H1 (cell line): Measurements from ENCODE around the gene UBE4A. TPM values are rescaled to one million over a fixed set of nuclear protein-coding genes. Genes with fewer than 3 reads are reported as not detected.

Experiments used
- CTCF ChIA-PET: fragments of 300-600 bp; sonication (Branson Sonifier 250); formaldehyde crosslinking; loops from one replicate; lab custom pipeline; 2021; ENCODE audit not compliant: partially characterized antibody; lab: Charles Lee
- POLR2A ChIA-PET: fragments of 300-600 bp; sonication (Branson Sonifier 250); formaldehyde crosslinking; loops from one replicate; lab custom pipeline; 2021; ENCODE audit warnings: inconsistent platforms; ENCODE audit not compliant: partially characterized antibody; lab: Charles Lee
- DNase-seq, 2 experiments: peaks; one replicate each; pipeline versions ENCODE4 v3.0.0 to v3.0.0-alpha.2; 2010 to 2022; ENCODE audit warnings: low spot score in 2 of 2, low read depth in 1 of 2, mixed read lengths in 1 of 2
- FAIRE-seq: peaks from 2 replicates; lab custom pipeline; 2011; peaks lifted over from hg19 to GRCh38; lab: Jason Lieb, UNC
- H2AFZ ChIP-seq: 2 replicates; pipeline ENCODE4 v1.8.1; 2012; ENCODE audit warnings: low read length, inconsistent platforms
- H2AK5ac ChIP-seq: 2 replicates; pipeline ENCODE4 v1.6.1; 2013; ENCODE audit warnings: low read depth, low read length
- H2BK120ac ChIP-seq: replicated peaks from 2 replicates; pipeline ENCODE3; 2013; ENCODE audit warnings: low read depth, low read length, inconsistent platforms
- H2BK12ac ChIP-seq: 2 replicates; pipeline ENCODE4 v1.6.1; 2013; ENCODE audit warnings: low read depth, low read length
- H2BK15ac ChIP-seq: 2 replicates; pipeline ENCODE4 v1.6.1; 2013; ENCODE audit warnings: low read length
- H2BK20ac ChIP-seq: 2 replicates; pipeline ENCODE4 v1.6.1; 2013; ENCODE audit warnings: low read length
- H2BK5ac ChIP-seq: 2 replicates; pipeline ENCODE4 v1.6.1; 2013; ENCODE audit warnings: low read depth, low read length
- H3K14ac ChIP-seq: 2 replicates; pipeline ENCODE4 v1.6.1; 2013; ENCODE audit warnings: inconsistent platforms; ENCODE audit not compliant: insufficient read length
- H3K18ac ChIP-seq: 2 replicates; pipeline ENCODE4 v1.6.1; 2013; ENCODE audit warnings: low read length; ENCODE audit errors: extremely low read depth
- H3K23ac ChIP-seq: 2 replicates; pipeline ENCODE4 v1.6.1; 2013; ENCODE audit warnings: inconsistent platforms; ENCODE audit not compliant: insufficient read length
- H3K23me2 ChIP-seq: 2 replicates; pipeline ENCODE4 v1.6.1; 2013; ENCODE audit warnings: low read depth, low read length
- H3K27ac ChIP-seq: 2 replicates; pipeline ENCODE4 v1.6.1; 2011; ENCODE audit warnings: low read depth, low read length, inconsistent platforms
- H3K27me3 ChIP-seq, 4 experiments: replicated peaks in 1 of 4; 1 replicate in 1 of 4; 2 replicates in 3 of 4; pipeline versions ENCODE4 v1.6.1 to v1.8.1; 2011 to 2013; ENCODE audit warnings: low read length in 3 of 4, mild to moderate bottlenecking in 3 of 4, inconsistent platforms in 2 of 4, mixed read lengths in 2 of 4, moderate library complexity in 1 of 4; ENCODE audit not compliant: control insufficient read depth in 3 of 4, insufficient read depth in 3 of 4; ENCODE audit errors: extremely low read depth in 1 of 4
- H3K36me3 ChIP-seq, 4 experiments: 2 replicates each; pipeline versions ENCODE4 v1.6.1 to v1.8.1; 2011 to 2013; ENCODE audit warnings: mild to moderate bottlenecking in 4 of 4, low read length in 3 of 4, moderate library complexity in 2 of 4, control low read depth in 1 of 4, inconsistent platforms in 1 of 4; ENCODE audit not compliant: insufficient read depth in 4 of 4, control insufficient read depth in 2 of 4
- H3K4ac ChIP-seq: replicated peaks from 2 replicates; pipeline ENCODE3; 2013; ENCODE audit warnings: low read length, low read depth, mixed read lengths, inconsistent platforms; ENCODE audit not compliant: insufficient read length
- H3K4me1 ChIP-seq, 4 experiments: replicated peaks in 1 of 4; 1 replicate in 1 of 4; 2 replicates in 3 of 4; pipeline versions ENCODE4 v1.6.1 to v1.8.1; 2011 to 2013; ENCODE audit warnings: low read length in 3 of 4, inconsistent platforms in 2 of 4, mixed read lengths in 1 of 4; ENCODE audit not compliant: insufficient read depth in 4 of 4, control insufficient read depth in 3 of 4
- H3K4me2 ChIP-seq, 2 experiments: 2 replicates each; pipeline versions ENCODE4 v1.6.1 to v1.8.1; 2011 to 2013; ENCODE audit warnings: low read depth in 2 of 2, low read length in 2 of 2, control low read depth in 1 of 2, inconsistent platforms in 1 of 2, mild to moderate bottlenecking in 1 of 2; ENCODE audit not compliant: insufficient read depth in 1 of 2
- H3K4me3 ChIP-seq, 4 experiments: fragments of 200-600, 300-600 bp in 1 of 4; sonication (generic), shearing (Covaris generic), sonication (Bioruptor Twin) in 1 of 4; 2 replicates each; pipeline versions ENCODE4 v1.5.1 to v1.8.1; 2011 to 2016; ENCODE audit warnings: low read length in 4 of 4, low read depth in 3 of 4, control low read depth in 2 of 4, inconsistent platforms in 2 of 4, mild to moderate bottlenecking in 2 of 4, mixed read lengths in 1 of 4, moderate library complexity in 1 of 4; ENCODE audit not compliant: insufficient read depth in 2 of 4; ENCODE audit errors: extremely low read depth in 1 of 4
- H3K56ac ChIP-seq: replicated peaks from 2 replicates; pipeline ENCODE3; 2013; ENCODE audit warnings: low read depth, mild to moderate bottlenecking, mixed read lengths, low read length, inconsistent platforms; ENCODE audit not compliant: insufficient read length
- H3K79me1 ChIP-seq: 2 replicates; pipeline ENCODE4 v1.6.1; 2013; ENCODE audit warnings: low read depth, low read length, control low read depth
- H3K79me2 ChIP-seq, 2 experiments: 2 replicates each; pipeline versions ENCODE4 v1.6.1 to v1.8.1; 2012 to 2013; ENCODE audit warnings: low read length in 2 of 2, mild to moderate bottlenecking in 2 of 2, inconsistent platforms in 1 of 2; ENCODE audit not compliant: insufficient read depth in 2 of 2, control insufficient read depth in 1 of 2
- H3K9ac ChIP-seq, 4 experiments: replicated peaks in 1 of 4; 1 replicate in 1 of 4; 2 replicates in 3 of 4; pipeline versions ENCODE4 v1.6.1 to v1.8.1; 2011 to 2013; ENCODE audit warnings: low read depth in 3 of 4, low read length in 3 of 4, control low read depth in 2 of 4, mild to moderate bottlenecking in 2 of 4, moderate library complexity in 2 of 4, inconsistent platforms in 1 of 4; ENCODE audit errors: extremely low read depth in 1 of 4
- H3K9me3 ChIP-seq, 2 experiments: 2 replicates each; pipeline versions ENCODE4 v1.6.1 to v1.8.1; 2012 to 2013; ENCODE audit warnings: mild to moderate bottlenecking in 2 of 2, moderate library complexity in 2 of 2, control low read depth in 1 of 2, inconsistent platforms in 1 of 2, low read depth in 1 of 2, low read length in 1 of 2, mixed read lengths in 1 of 2; ENCODE audit not compliant: insufficient read depth in 2 of 2
- H4K20me1 ChIP-seq, 2 experiments: replicated peaks in 1 of 2; 2 replicates each; pipeline versions ENCODE3 to v1.8.1; 2011 to 2013; ENCODE audit warnings: inconsistent platforms in 2 of 2, low read length in 2 of 2, mild to moderate bottlenecking in 1 of 2; ENCODE audit not compliant: insufficient read depth in 2 of 2, control insufficient read depth in 1 of 2
- H4K5ac ChIP-seq: 2 replicates; pipeline ENCODE4 v1.6.1; 2013; ENCODE audit warnings: low read length, low read depth, mixed read lengths, inconsistent platforms; ENCODE audit not compliant: insufficient read length
- H4K8ac ChIP-seq: 2 replicates; pipeline ENCODE4 v1.8.0; 2013; ENCODE audit warnings: mild to moderate bottlenecking, moderate library complexity, low read length, inconsistent platforms; ENCODE audit not compliant: insufficient read depth; ENCODE audit errors: extremely low read depth
- H4K91ac ChIP-seq: replicated peaks from 2 replicates; pipeline ENCODE3; 2013; ENCODE audit warnings: low read length, mixed read lengths, inconsistent platforms; ENCODE audit not compliant: insufficient read length
- ASH2L ChIP-seq: fragments of 200-600, 300-600 bp; sonication (generic); IDR thresholded peaks from one replicate; pipeline ENCODE4 v1.7.1; 2017; ENCODE audit warnings: low read length
- CHD2 ChIP-seq: IDR thresholded peaks from 2 replicates; pipeline ENCODE4 v1.6.1; 2012; ENCODE audit warnings: low read length, improper control_type of control experiment
- GABPA ChIP-seq: IDR thresholded peaks from 2 replicates; pipeline ENCODE4 v1.6.1; 2011; ENCODE audit warnings: mild to moderate bottlenecking, low read length, moderate library complexity, borderline replicate concordance; ENCODE audit not compliant: insufficient read depth
- HDAC2 ChIP-seq, 2 experiments: fragments of 300-600 bp in 1 of 2; sonication (generic) in 1 of 2; IDR thresholded peaks; 2 replicates each; pipeline ENCODE4 v1.6.1; 2011 to 2012; ENCODE audit warnings: low read depth in 2 of 2, low read length in 2 of 2, mild to moderate bottlenecking in 2 of 2, moderate library complexity in 2 of 2, borderline replicate concordance in 1 of 2, inconsistent platforms in 1 of 2
- KDM4A ChIP-seq: IDR thresholded peaks from one replicate; pipeline ENCODE4 v1.7.1; 2012; ENCODE audit warnings: low read depth, mild to moderate bottlenecking, moderate library complexity, low read length, inconsistent platforms; ENCODE audit not compliant: severe bottlenecking
- MAFK ChIP-seq: IDR thresholded peaks from 2 replicates; pipeline ENCODE4 v1.6.1; 2012; ENCODE audit warnings: low read depth, mild to moderate bottlenecking, improper control_type of control experiment, low read length
- PHF8 ChIP-seq: fragments of 200-600 bp; sonication (generic); conservative IDR thresholded peaks from 2 replicates; pipeline ENCODE4 v1.7.1; 2012; ENCODE audit warnings: low read depth, mild to moderate bottlenecking, inconsistent platforms, low read length, moderate library complexity
- SIN3A ChIP-seq, 2 experiments: IDR thresholded peaks in 1 of 2; conservative IDR thresholded peaks in 1 of 2; 2 replicates each; pipeline ENCODE4 v1.6.1; 2011 to 2012; ENCODE audit warnings: low read length in 2 of 2, improper control_type of control experiment in 1 of 2, low read depth in 1 of 2, mild to moderate bottlenecking in 1 of 2
- SIRT6 ChIP-seq: IDR thresholded peaks from one replicate; pipeline ENCODE4 v1.7.1; 2012; ENCODE audit warnings: low read length, inconsistent platforms
- ZNF274 ChIP-seq: IDR thresholded peaks from 2 replicates; pipeline ENCODE4 v1.7.0; 2012; ENCODE audit warnings: low read length, borderline replicate concordance; ENCODE audit errors: extremely low read depth
- WGBS, 2 experiments: shearing (Covaris generic) in 1 of 2; methylation state at CpG; one replicate each; pipeline versions ENCODE4 v1.1.6 to v1.1.7; 2013 to 2015; ENCODE audit warnings: low lambda C conversion rate in 2 of 2, mixed read lengths in 2 of 2, inconsistent platforms in 1 of 2, low coverage in 1 of 2, missing lambda C conversion rate in 1 of 2; ENCODE audit not compliant: insufficient replicate concordance in 2 of 2, insufficient coverage in 1 of 2, insufficient read length in 1 of 2; ENCODE audit errors: extremely low coverage in 1 of 2, missing lambda C conversion rate in 1 of 2; 5-methylcytosine and 5-hydroxymethylcytosine counted together
- polyA plus RNA-seq, 7 experiments: library from polyadenylated mRNA; depleted of rRNA in 3 of 7; stranded (reverse) in 5 of 7; unstranded in 2 of 7; fragments of >200 nt in 5 of 7; fragments of 200-250 nt in 2 of 7; gene quantifications; 1 replicate in 5 of 7; 2 replicates in 1 of 7; 4 replicates in 1 of 7; pipeline versions ENCODE4 v1.2.1 to v1.2.3, GENCODE V29; 2011 to 2013; ENCODE audit warnings: missing spikeins in 2 of 7, mixed read lengths in 2 of 7
- total RNA-seq: library from RNA; stranded (reverse); fragmentation: NEBNext Ultra II Directional; extraction: Animal tissue kit (Norgen Biotek cat#: 25700); gene quantifications from 2 replicates; pipeline ENCODE4 v1.2.1, GENCODE V29; 2021

The UBE4A gene
- total and polyA plus RNA-seq, 2 of the 8 experiments (the other 6 are each of a cell fraction or from before 2014, with no cell fraction given) = 11.3 to 34.5 TPM

- H3K14ac ChIP-seq = no peak overlapping the region
- H4K5ac ChIP-seq = peak overlapping the region; percentile 91
- peak overlapping the region; percentile 88; the same call in 1 of the 2 replicates for H4K8ac ChIP-seq
- no peaks in the 10 kb centered on the region for H3K9me3 ChIP-seq
- ChIA-PET CTCF (interaction anchor here (0.6 to 1.4 kb wide), 4 partner anchors 33 to 201 kb away, joined by 3 to 4 read pairs (median 3); no protein-coding TSS in a partner anchor), POLR2A (interaction anchor here (0.5 to 2.9 kb wide), 21 partner anchors 8 to 356 kb away, joined by 3 to 16 read pairs (median 5); partner anchors contain the start of genes ATP5MG, DDX6 and UBE4A)
- H3K56ac ChIP-seq = peak overlapping the region; percentile 24
- H3K79me2 ChIP-seq = peaks cover 12 to 32% of the 10 kb centered on the region in 2 experiments
- peak overlapping the region; percentile 86 for H3K4ac ChIP-seq
- peak in 1 of 2 experiments; percentile 84 for DNase-seq
- peak overlapping the region; percentile 90; the same call in 1 of the 2 replicates for H2BK5ac ChIP-seq
- peak overlapping the region in 3 of 4 experiments; percentile 0 to 48 (median 34); a peak in 6 of 7 replicates for H3K9ac ChIP-seq
- H3K36me3 ChIP-seq = peaks cover 0 to 3% (median 0%) of the 10 kb centered on the region in 4 experiments; a peak in 1 of 8 replicates
- H3K27me3 ChIP-seq = no peaks in the 10 kb centered on the region
- H2BK15ac ChIP-seq = 0 out of 2 replicates have a peak overlapping the region, but pooled peaks have one; percentile 93
- H2AFZ ChIP-seq = peak overlapping the region; percentile 89; the same call in 1 of the 2 replicates
- peaks cover 0 to 15% (median 4%) of the 10 kb centered on the region in 4 experiments; a peak in 6 of 7 replicates for H3K4me1 ChIP-seq
- peak overlapping the region; percentile 10; the same call in 1 of the 2 replicates for H2BK12ac ChIP-seq
- peak overlapping the region; percentile 43; the same call in 1 of the 2 replicates for H2BK20ac ChIP-seq
- H3K23ac ChIP-seq = no peak overlapping the region
- H4K20me1 ChIP-seq = peaks cover 13 to 14% of the 10 kb centered on the region in 2 experiments
- peak overlapping the region; percentile 2; the same call in 1 of the 2 replicates for H3K27ac ChIP-seq
- peaks cover 23% of the 10 kb centered on the region for H3K23me2 ChIP-seq
- FAIRE-seq = no peak
- no peak overlapping the region for H2AK5ac ChIP-seq
- peak overlapping the region; percentile 91 for H3K18ac ChIP-seq
- no peaks in the 10 kb centered on the region; the same call in 1 of the 2 replicates for H3K79me1 ChIP-seq
- 1% methylated on average over 38 of the region's 39 CpGs; no CpG with 5 or more reads in 1 of the 2 experiments for WGBS, 2 experiments
- peak overlapping the region; percentile 86 for H2BK120ac ChIP-seq
- peak overlapping the region; percentile 69 to 91 (median 77) for H3K4me3 ChIP-seq
- peak overlapping the region; percentile 63 for H4K91ac ChIP-seq
- H3K4me2 ChIP-seq = peak overlapping the region; percentile 75 to 100
- TF ChIP-seq MAFK = no peak
- TF ChIP-seq ASH2L = peak; percentile 26
- peak in 1 of 2 experiments; percentile 87; a peak in 3 of 4 replicates for TF ChIP-seq SIN3A (conservative IDR thresholded peaks at IDR 0.05 in 1 of 2, IDR thresholded peaks at IDR 0.05 in 1 of 2; ENCODE audit: low read depth in 1 of 2, low read length in 2 of 2)
- peak; percentile 55 for TF ChIP-seq KDM4A
- no peak for TF ChIP-seq SIRT6
- TF ChIP-seq PHF8 = 0 out of 2 replicates have a peak, but pooled peaks have one; percentile 0
- TF ChIP-seq ZNF274 = no peak
- 0 out of 2 replicates have a peak, but pooled peaks have one; percentile 9 for TF ChIP-seq CHD2
- TF ChIP-seq GABPA = no peak
- TF ChIP-seq HDAC2 (IDR thresholded peaks at IDR 0.05; ENCODE audit: borderline replicate concordance in 1 of 2, low read depth in 2 of 2, low read length in 2 of 2) = no peak
Measured at GRCh38 chr11:118434553-118435289, 75.3 kb downstream of the UBE4A start.
